Loucy (cell line): ENCODE measurements around the gene MIR17HG.

Experiments
- H2AFZ ChIP-seq: fragments of 200-600 bp; sonication (generic); 2 replicates; pipeline ENCODE4 v1.6.0; 2016; ENCODE audit warnings: antibody characterized with exemption, mild to moderate bottlenecking, low read length, moderate library complexity
- H3F3A ChIP-seq: fragments of 200-600 bp; 2 replicates; pipeline ENCODE4 v1.6.0; 2016; ENCODE audit warnings: antibody characterized with exemption, low read depth, mild to moderate bottlenecking
- H3K27me3 ChIP-seq: fragments of 200-600 bp; sonication (generic); 2 replicates; pipeline ENCODE4 v1.6.1; 2014; ENCODE audit warnings: low read length, mild to moderate bottlenecking; ENCODE audit not compliant: insufficient read depth, poor library complexity, severe bottlenecking
- H3K36me3 ChIP-seq: fragments of 200-600 bp; sonication (generic); 2 replicates; pipeline ENCODE4 v1.6.1; 2016; ENCODE audit warnings: low read length; ENCODE audit not compliant: insufficient read depth
- H3K4me1 ChIP-seq: fragments of 200-600 bp; sonication (generic); 2 replicates; pipeline ENCODE4 v1.5.1; 2014; ENCODE audit warnings: low read length, mild to moderate bottlenecking; ENCODE audit not compliant: insufficient read depth, poor library complexity, severe bottlenecking
- H3K4me2 ChIP-seq: fragments of 200-600 bp; sonication (generic); 2 replicates; pipeline ENCODE4 v1.6.0; 2014; ENCODE audit warnings: antibody characterized with exemption, low read length, low read depth, mild to moderate bottlenecking; ENCODE audit not compliant: poor library complexity, severe bottlenecking
- H3K4me3 ChIP-seq: fragments of 200-600 bp; sonication (generic); 2 replicates; pipeline ENCODE4 v1.5.1; 2014; ENCODE audit warnings: low read length, mild to moderate bottlenecking, mixed read lengths; ENCODE audit not compliant: poor library complexity, severe bottlenecking
- H3K79me2 ChIP-seq: fragments of 200-600 bp; sonication (generic); 2 replicates; pipeline ENCODE4 v1.6.1; 2014; ENCODE audit warnings: low read length; ENCODE audit not compliant: insufficient read depth
- H3K9ac ChIP-seq: fragments of 200-600 bp; sonication (generic); 2 replicates; pipeline ENCODE4 v1.6.0; 2014; ENCODE audit warnings: mild to moderate bottlenecking, low read depth, low read length, moderate library complexity; ENCODE audit not compliant: poor library complexity, severe bottlenecking
- H3K9me2 ChIP-seq: fragments of 200-600 bp; sonication (generic); replicated peaks from 2 replicates; pipeline ENCODE4 v1.6.1; 2016; ENCODE audit warnings: low read depth, low read length, mixed read lengths
- H3K9me3 ChIP-seq: fragments of 200-600 bp; sonication (generic); 2 replicates; pipeline ENCODE4 v1.6.1; 2014; ENCODE audit warnings: mild to moderate bottlenecking, antibody characterized with exemption, low read length, low read depth; ENCODE audit not compliant: insufficient read depth
- H4K20me1 ChIP-seq: fragments of 200-600 bp; sonication (generic); 2 replicates; pipeline ENCODE4 v1.6.0; 2014; ENCODE audit warnings: antibody characterized with exemption, low read length, mild to moderate bottlenecking; ENCODE audit not compliant: insufficient read depth, poor library complexity, severe bottlenecking
- CTCF ChIP-seq: fragments of 200-600 bp; sonication (generic); conservative IDR thresholded peaks from 2 replicates; pipeline ENCODE4 v1.5.1; 2014; ENCODE audit warnings: mild to moderate bottlenecking, antibody characterized with exemption, low read length
- EZH2phosphoT487 ChIP-seq: fragments of 200-600 bp; IDR thresholded peaks from 2 replicates; pipeline ENCODE4 v1.6.1; 2018; ENCODE audit warnings: antibody characterized with exemption, mild to moderate bottlenecking, moderate library complexity, borderline replicate concordance

Gene MIR17HG

GRCh38 chr13:91329733-91330132 is 17.8 kb upstream of the MIR17HG start:
- H3K36me3 ChIP-seq = no peaks in the 10 kb centered on the region
- H3K9ac ChIP-seq = no peak overlapping the region
- H2AFZ ChIP-seq = no peak overlapping the region
- TF ChIP-seq EZH2phosphoT487 = no peak
- TF ChIP-seq CTCF = no peak
- no peaks in the 10 kb centered on the region for H4K20me1 ChIP-seq
- no peak overlapping the region for H3K4me2 ChIP-seq
- no peaks in the 10 kb centered on the region for H3K9me2 ChIP-seq
- no peaks in the 10 kb centered on the region for H3K27me3 ChIP-seq
- no peaks in the 10 kb centered on the region for H3K9me3 ChIP-seq
- H3F3A ChIP-seq = no peaks in the 10 kb centered on the region
- H3K79me2 ChIP-seq = no peaks in the 10 kb centered on the region
- no peaks in the 10 kb centered on the region for H3K4me1 ChIP-seq
- H3K4me3 ChIP-seq = no peak overlapping the region

GRCh38 chr13:91331047-91331915 is 16.2 kb upstream of the MIR17HG start:
- no peaks in the 10 kb centered on the region for H3K4me1 ChIP-seq
- H3K4me3 ChIP-seq = no peak overlapping the region
- no peaks in the 10 kb centered on the region for H3K27me3 ChIP-seq
- no peaks in the 10 kb centered on the region for H3K79me2 ChIP-seq
- no peaks in the 10 kb centered on the region for H3K9me3 ChIP-seq
- TF ChIP-seq EZH2phosphoT487 = no peak
- TF ChIP-seq CTCF = no peak
- H3K4me2 ChIP-seq = no peak overlapping the region
- H3K9me2 ChIP-seq = no peaks in the 10 kb centered on the region
- H3F3A ChIP-seq = no peaks in the 10 kb centered on the region
- no peak overlapping the region for H2AFZ ChIP-seq
- H3K9ac ChIP-seq = no peak overlapping the region
- no peaks in the 10 kb centered on the region for H4K20me1 ChIP-seq
- no peaks in the 10 kb centered on the region for H3K36me3 ChIP-seq

GRCh38 chr13:91346062-91346461 is 1.4 kb upstream of the MIR17HG start:
- TF ChIP-seq EZH2phosphoT487 (no peak), CTCF (no peak)
- Histone ChIP-seq H3K36me3 (peaks cover 19% of the 10 kb centered on the region), H3K27me3 (peaks cover 62% of the 10 kb centered on the region), H3K9ac (no peak overlapping the region), H3K9me3 (no peaks in the 10 kb centered on the region), H3K79me2 (peaks cover 33% of the 10 kb centered on the region), H4K20me1 (peaks cover 21% of the 10 kb centered on the region), H3K4me3 (no peak overlapping the region), H3F3A (no peaks in the 10 kb centered on the region), H3K4me2 (peak overlapping the region; percentile 79), H3K9me2 (no peaks in the 10 kb centered on the region), H2AFZ (no peak overlapping the region), H3K4me1 (peaks cover 16% of the 10 kb centered on the region)
